Right cardiac atrium (tissue), 5 donors: ENCODE results near the gene HEPACAM2. TPM values are rescaled to one million over a fixed set of nuclear protein-coding genes. Genes with fewer than 3 reads are reported as not detected.

Experiments
- ATAC-seq, 2 donors: fragments of 200-7000 bp; cut with Tn5 transposase; one replicate each; pipeline versions ENCODE4 v1.8.0 to v1.9.1; 2020; ENCODE audit warnings: moderate library complexity in 2 of 2, mild to moderate bottlenecking in 1 of 2
- DNase-seq, 3 donors: peaks; one replicate each; pipeline ENCODE4 v3.0.0-alpha.2; 2020
- H3K27ac ChIP-seq: one replicate; pipeline ENCODE4 v1.5.1; 2013; ENCODE audit warnings: mild to moderate bottlenecking, low read length, control low read depth, moderate library complexity
- H3K27me3 ChIP-seq: one replicate; pipeline ENCODE4 v1.6.1; 2013; ENCODE audit not compliant: control insufficient read depth, insufficient read depth
- H3K4me1 ChIP-seq: one replicate; pipeline ENCODE4 v1.6.1; 2013; ENCODE audit warnings: low read length; ENCODE audit not compliant: control insufficient read depth, insufficient read depth
- H3K4me3 ChIP-seq: one replicate; pipeline ENCODE4 v1.5.1; 2013; ENCODE audit warnings: low read length, control low read depth
- H3K9me3 ChIP-seq: one replicate; pipeline ENCODE4 v1.6.1; 2013; ENCODE audit warnings: low read length; ENCODE audit not compliant: control insufficient read depth
- WGBS: extraction: QIAGEN DNeasy Blood & Tissue Kit; methylation state at CpG from one replicate; pipeline ENCODE4 v1.1.7; 2013; 5-methylcytosine and 5-hydroxymethylcytosine counted together
- intact Hi-C, 4 donors: fragments of 100-400 bp; cut with DNase I; formaldehyde crosslinking; loops; one replicate each; pipeline versions ENCODE4 v1.11.0 to v1.14.0; 2022 to 2023
- polyA plus RNA-seq: library from polyadenylated mRNA; stranded (reverse); fragments of 200-250 nt; gene quantifications from one replicate; pipeline ENCODE4 v1.2.3, GENCODE V29; 2013
- total RNA-seq, 4 donors: library from RNA; stranded (reverse); fragmentation: NEBNext Ultra II Directional; extraction: Animal tissue kit (Norgen Biotek cat#: 25700); gene quantifications; one replicate each; pipeline ENCODE4 v1.2.1, GENCODE V29; 2021
- donor health status: healthy with polysubstance abuse.
- donor health status: DM: no; HTN: yes; CAD: no.
- donor health status: DM: no; HTN: no; CAD: no.
- donor health status: DM: no; HTN: yes; CAD: no; lungs with severe emphysema.
- donor health status: DM: yes; HTN: yes; CAD: no.

HEPACAM2 gene
- total and polyA plus RNA-seq, 5 donors, result not detected

- WGBS, result 58% methylated on average over 5 of the region's 5 CpGs
- Histone ChIP-seq H3K4me3 (no peak overlapping the region), H3K4me1 (no peaks in the 10 kb centered on the region), H3K27me3 (no peaks in the 10 kb centered on the region), H3K9me3 (no peaks in the 10 kb centered on the region), H3K27ac (no peak overlapping the region)
- intact Hi-C loops, result no loop called here
- ATAC-seq (no peak), DNase-seq (no peak)
Observed at GRCh38 chr7:93202594-93203250, 23.5 kb downstream of the HEPACAM2 start.

GRCh38 chr7:93198472-93198871 lies 27.8 kb downstream of the HEPACAM2 start:
- DNase-seq (no peak), ATAC-seq (no peak)
- Histone ChIP-seq H3K4me1 (no peaks in the 10 kb centered on the region), H3K9me3 (no peaks in the 10 kb centered on the region), H3K27me3 (no peaks in the 10 kb centered on the region), H3K4me3 (no peak overlapping the region), H3K27ac (no peak overlapping the region)
- intact Hi-C loops, result no loop called here

- intact Hi-C loops, result no loop called here
- DNase-seq (no peak), ATAC-seq (no peak)
- Histone ChIP-seq H3K9me3 (no peaks in the 10 kb centered on the region), H3K27me3 (no peaks in the 10 kb centered on the region), H3K4me3 (no peak overlapping the region), H3K4me1 (no peaks in the 10 kb centered on the region), H3K27ac (no peak overlapping the region)
- WGBS, result 81% methylated on average over 2 of the region's 2 CpGs
Observed at GRCh38 chr7:93196336-93196735, 29.9 kb downstream of the HEPACAM2 start.

- DNase-seq, result no peak
- ATAC-seq, result no peak
- H3K4me3 ChIP-seq, result no peak overlapping the region
- H3K4me1 ChIP-seq, result no peaks in the 10 kb centered on the region
- H3K27me3 ChIP-seq, result no peaks in the 10 kb centered on the region
- intact Hi-C loops, result no loop called here
- WGBS, result 53% methylated on average over 3 of the region's 3 CpGs
- H3K27ac ChIP-seq, result no peak overlapping the region
- no peaks in the 10 kb centered on the region for H3K9me3 ChIP-seq
Observed at GRCh38 chr7:93194386-93194785, 31.9 kb downstream of the HEPACAM2 start.

- 72% methylated on average over 6 of the region's 6 CpGs for WGBS
- intact Hi-C loops, result no loop called here
- ATAC-seq, result no peak
Observed at GRCh38 chr7:93188870-93189634, 37.2 kb downstream of the HEPACAM2 start.

GRCh38 chr7:93185303-93186027 lies 40.8 kb downstream of the HEPACAM2 start:
- DNase-seq, result no peak
- H3K9me3 ChIP-seq, result no peaks in the 10 kb centered on the region
- ATAC-seq, result no peak
- peaks cover 4% of the 10 kb centered on the region for H3K27me3 ChIP-seq
- no peaks in the 10 kb centered on the region for H3K4me1 ChIP-seq
- WGBS, result 52% methylated on average over 1 of the region's 1 CpG
- no peak overlapping the region for H3K27ac ChIP-seq
- intact Hi-C loops, result no loop called here
- no peak overlapping the region for H3K4me3 ChIP-seq

More at GRCh38 chr7:93188870-93189634, 37.2 kb downstream of the HEPACAM2 start:
- DNase-seq, result no peak
- Histone ChIP-seq H3K4me1 (no peaks in the 10 kb centered on the region), H3K4me3 (no peak overlapping the region), H3K27me3 (no peaks in the 10 kb centered on the region), H3K9me3 (no peaks in the 10 kb centered on the region), H3K27ac (no peak overlapping the region)

GRCh38 chr7:93179173-93179572 lies 47.1 kb downstream of the HEPACAM2 start:
- peaks cover 4% of the 10 kb centered on the region for H3K27me3 ChIP-seq
- no peak for DNase-seq
- H3K4me3 ChIP-seq, result no peak overlapping the region
- no peak overlapping the region for H3K27ac ChIP-seq
- H3K9me3 ChIP-seq, result no peaks in the 10 kb centered on the region
- intact Hi-C loops, result no loop called here
- H3K4me1 ChIP-seq, result no peaks in the 10 kb centered on the region
- no peak for ATAC-seq

- WGBS, result 20% methylated on average over 3 of the region's 3 CpGs
Observed at GRCh38 chr7:93178213-93178612, 48.1 kb downstream of the HEPACAM2 start.

GRCh38 chr7:93176992-93177580 lies 49.2 kb downstream of the HEPACAM2 start:
- H3K4me3 ChIP-seq, result no peak overlapping the region
- peaks cover 2% of the 10 kb centered on the region for H3K9me3 ChIP-seq
- 56% methylated on average over 2 of the region's 2 CpGs for WGBS
- H3K4me1 ChIP-seq, result no peaks in the 10 kb centered on the region
- intact Hi-C loops, result no loop called here
- DNase-seq (no peak), ATAC-seq (no peak)
- H3K27me3 ChIP-seq, result no peaks in the 10 kb centered on the region
- H3K27ac ChIP-seq, result no peak overlapping the region

More at GRCh38 chr7:93178213-93178612, 48.1 kb downstream of the HEPACAM2 start:
- H3K27ac ChIP-seq, result no peak overlapping the region
- H3K27me3 ChIP-seq, result peaks cover 2% of the 10 kb centered on the region
- H3K9me3 ChIP-seq, result no peaks in the 10 kb centered on the region
- DNase-seq, result no peak
- no peaks in the 10 kb centered on the region for H3K4me1 ChIP-seq
- intact Hi-C loops, result no loop called here
- H3K4me3 ChIP-seq, result no peak overlapping the region
- no peak for ATAC-seq

GRCh38 chr7:93175219-93175618 lies 51.0 kb downstream of the HEPACAM2 start:
- 90% methylated on average over 2 of the region's 2 CpGs for WGBS
- intact Hi-C loops, result no loop called here
- ATAC-seq (no peak), DNase-seq (no peak)
- no peak overlapping the region for H3K27ac ChIP-seq
- H3K9me3 ChIP-seq, result peaks cover 2% of the 10 kb centered on the region
- H3K4me1 ChIP-seq, result no peaks in the 10 kb centered on the region
- H3K27me3 ChIP-seq, result no peaks in the 10 kb centered on the region
- no peak overlapping the region for H3K4me3 ChIP-seq

- WGBS, result 62% methylated on average over 2 of the region's 2 CpGs
- Histone ChIP-seq H3K27ac (no peak overlapping the region), H3K4me3 (no peak overlapping the region)
Observed at GRCh38 chr7:93172683-93173082, 53.6 kb downstream of the HEPACAM2 start.

More at GRCh38 chr7:93172683-93173082, 53.6 kb downstream of the HEPACAM2 start:
- H3K9me3 ChIP-seq, result peaks cover 2% of the 10 kb centered on the region
- ATAC-seq (no peak), DNase-seq (no peak)
- no peaks in the 10 kb centered on the region for H3K4me1 ChIP-seq
- intact Hi-C loops, result no loop called here
- H3K27me3 ChIP-seq, result no peaks in the 10 kb centered on the region
